PC-9 (cell line): ENCODE results near the gene ITPKC. TPM values are rescaled to one million over a fixed set of nuclear protein-coding genes. Genes with fewer than 3 reads are reported as not detected.

Experiments used
- BruUV-seq: library from RNA; stranded (reverse); fragments of 400-500 nt; replicated peaks from 2 replicates; lab custom pipeline; 2021; lab: Mats Ljungman, UMichigan
- CTCF ChIA-PET: fragments of 300-600 bp; sonication (Branson Sonifier 250); formaldehyde crosslinking; loops from one replicate; lab custom pipeline; 2022; ENCODE audit warnings: antibody characterized with exemption; lab: Charles Lee
- POLR2A ChIA-PET: fragments of 300-600 bp; sonication (Branson Sonifier 250); formaldehyde crosslinking; loops from one replicate; lab custom pipeline; 2022; ENCODE audit warnings: antibody characterized with exemption; ENCODE audit not compliant: unreplicated experiment; lab: Charles Lee
- DNase-seq, 2 experiments: peaks; one replicate each; pipeline versions ENCODE4 v3.0.0 to v3.0.0-alpha.2; 2015 to 2022; ENCODE audit warnings: mixed read lengths in 1 of 2
- H2AFZ ChIP-seq: fragments of 200-600 bp; sonication (generic); 2 replicates; pipeline ENCODE4 v1.8.1; 2017; ENCODE audit warnings: antibody characterized with exemption
- H3F3A ChIP-seq: fragments of 200-600 bp; sonication (generic); 2 replicates; pipeline ENCODE4 v1.8.1; 2017; ENCODE audit warnings: antibody characterized with exemption, mild to moderate bottlenecking, low read depth; ENCODE audit not compliant: insufficient read depth
- H3K27ac ChIP-seq: fragments of 200-600 bp; sonication (generic); 2 replicates; pipeline ENCODE4 v1.6.1; 2016; ENCODE audit warnings: mixed run types
- H3K27me3 ChIP-seq: fragments of 200-600 bp; sonication (generic); 2 replicates; pipeline ENCODE4 v1.6.1; 2016; ENCODE audit warnings: low read depth, mixed run types; ENCODE audit not compliant: insufficient read depth
- H3K36me3 ChIP-seq: fragments of 200-600 bp; sonication (generic); 2 replicates; pipeline ENCODE4 v1.6.1; 2016; ENCODE audit warnings: low read depth, mixed run types
- H3K4me1 ChIP-seq: fragments of 200-600 bp; sonication (generic); replicated peaks from 2 replicates; pipeline ENCODE4 v1.6.1; 2016; ENCODE audit warnings: mixed run types; ENCODE audit not compliant: insufficient read depth
- H3K4me2 ChIP-seq: fragments of 200-600 bp; sonication (generic); 2 replicates; pipeline ENCODE4 v1.6.1; 2017; ENCODE audit warnings: mixed run types
- H3K4me3 ChIP-seq: fragments of 200-600 bp; sonication (generic); 2 replicates; pipeline ENCODE4 v1.6.1; 2016; ENCODE audit warnings: mixed run types
- H3K79me2 ChIP-seq: fragments of 200-600 bp; sonication (generic); 2 replicates; pipeline ENCODE4 v1.6.1; 2017; ENCODE audit warnings: low read depth, mixed run types
- H3K9me2 ChIP-seq: fragments of 200-600 bp; sonication (generic); 2 replicates; pipeline ENCODE4 v1.8.1; 2017; ENCODE audit warnings: mild to moderate bottlenecking; ENCODE audit not compliant: insufficient read depth
- H3K9me3 ChIP-seq: fragments of 200-600 bp; sonication (generic); 2 replicates; pipeline ENCODE4 v1.8.1; 2016; ENCODE audit warnings: low read depth; ENCODE audit not compliant: insufficient read depth
- H4K20me1 ChIP-seq: fragments of 200-600 bp; sonication (generic); 2 replicates; pipeline ENCODE4 v1.8.1; 2017; ENCODE audit not compliant: insufficient read depth
- CTCF ChIP-seq: fragments of 200-600 bp; sonication (generic); conservative IDR thresholded peaks from 2 replicates; pipeline ENCODE4 v1.6.1; 2017; ENCODE audit warnings: mixed run types, antibody characterized with exemption, mild to moderate bottlenecking, moderate library complexity
- EZH2 ChIP-seq: fragments of 200-600 bp; sonication (generic); IDR thresholded peaks from 2 replicates; pipeline ENCODE4 v1.8.0; 2017; ENCODE audit warnings: antibody characterized with exemption, low read depth
- intact Hi-C: fragments of 100-400 bp; cut with micrococcal nuclease; formaldehyde crosslinking; loops from one replicate; pipeline ENCODE4 v1.10.0; 2022; ENCODE audit not compliant: unreplicated experiment
- total RNA-seq: library from RNA; stranded (reverse); gene quantifications from 2 replicates; pipeline ENCODE4 v1.2.3, GENCODE V29; 2021

ITPKC gene
- total RNA-seq, 1 experiment from 2014 or later, result 17.6 TPM

- no TSS peak for BruUV-seq
- TF ChIP-seq EZH2 (no peak), CTCF (no peak)
- H3F3A ChIP-seq, result peaks cover 29% of the 10 kb centered on the region
- peak; percentile 82 to 86 for DNase-seq
- no peaks in the 10 kb centered on the region for H3K27me3 ChIP-seq
- H3K27ac ChIP-seq, result peak overlapping the region; percentile 95
- no peaks in the 10 kb centered on the region for H3K9me2 ChIP-seq
- no peaks in the 10 kb centered on the region for H3K79me2 ChIP-seq
- ChIA-PET POLR2A (interaction anchor here (0.5 to 2.6 kb wide), 15 partner anchors 20 to 1341 kb away, joined by 3 to 22 read pairs (median 9); partner anchors contain the start of genes ACTMAP, BLVRB, COQ8B and EGLN2), CTCF (interaction anchor here (0.6 to 2.7 kb wide), 6 partner anchors 21 to 1702 kb away, joined by 3 to 19 read pairs (median 8); partner anchors contain the start of gene EGLN2)
- H3K9me3 ChIP-seq, result no peaks in the 10 kb centered on the region
- H3K4me3 ChIP-seq, result peak overlapping the region; percentile 64
- H4K20me1 ChIP-seq, result no peaks in the 10 kb centered on the region; the same call in 1 of the 2 replicates
- peak overlapping the region; percentile 91 for H3K4me2 ChIP-seq
- H2AFZ ChIP-seq, result peak overlapping the region; percentile 82
- intact Hi-C loops, result loop anchor here (1.0 to 2.0 kb wide), 2 partner anchors 26 to 61 kb away; partner anchors contain the start of genes ACTMAP, COQ8B and SNRPA
- peaks cover 13% of the 10 kb centered on the region for H3K4me1 ChIP-seq
- H3K36me3 ChIP-seq, result no peaks in the 10 kb centered on the region
These were observed 60.2 kb downstream of the ITPKC start for GRCh38 chr19:40776932-40777644.

GRCh38 chr19:40777645-40777936 lies 60.7 kb downstream of the ITPKC start:
- Histone ChIP-seq H3F3A (peaks cover 29% of the 10 kb centered on the region), H4K20me1 (no peaks in the 10 kb centered on the region; the same call in 1 of the 2 replicates), H3K27ac (peak overlapping the region; percentile 95), H3K9me3 (no peaks in the 10 kb centered on the region), H3K9me2 (no peaks in the 10 kb centered on the region), H3K4me1 (peaks cover 13% of the 10 kb centered on the region), H3K4me3 (peak overlapping the region; percentile 64), H3K4me2 (peak overlapping the region; percentile 91), H3K36me3 (no peaks in the 10 kb centered on the region), H2AFZ (peak overlapping the region; percentile 82), H3K27me3 (no peaks in the 10 kb centered on the region), H3K79me2 (no peaks in the 10 kb centered on the region)
- no peak for DNase-seq
- POLR2A ChIA-PET, result interaction anchor here (0.5 to 2.6 kb wide), 18 partner anchors 20 to 1342 kb away, joined by 3 to 33 read pairs (median 9); partner anchors contain the start of genes ACTMAP, BLVRB, COQ8B and EGLN2
- CTCF ChIA-PET, result interaction anchor here (0.6 to 2.7 kb wide), 5 partner anchors 21 to 1703 kb away, joined by 3 to 11 read pairs (median 3); partner anchors contain the start of gene EGLN2
- TF ChIP-seq CTCF, result no peak; the same call in 1 of the 2 replicates
- TSS peak; percentile 95 for BruUV-seq
- intact Hi-C loops, result loop anchor here (1.0 to 2.0 kb wide), 2 partner anchors 27 to 61 kb away; partner anchors contain the start of genes ACTMAP, COQ8B and SNRPA

DNA sequence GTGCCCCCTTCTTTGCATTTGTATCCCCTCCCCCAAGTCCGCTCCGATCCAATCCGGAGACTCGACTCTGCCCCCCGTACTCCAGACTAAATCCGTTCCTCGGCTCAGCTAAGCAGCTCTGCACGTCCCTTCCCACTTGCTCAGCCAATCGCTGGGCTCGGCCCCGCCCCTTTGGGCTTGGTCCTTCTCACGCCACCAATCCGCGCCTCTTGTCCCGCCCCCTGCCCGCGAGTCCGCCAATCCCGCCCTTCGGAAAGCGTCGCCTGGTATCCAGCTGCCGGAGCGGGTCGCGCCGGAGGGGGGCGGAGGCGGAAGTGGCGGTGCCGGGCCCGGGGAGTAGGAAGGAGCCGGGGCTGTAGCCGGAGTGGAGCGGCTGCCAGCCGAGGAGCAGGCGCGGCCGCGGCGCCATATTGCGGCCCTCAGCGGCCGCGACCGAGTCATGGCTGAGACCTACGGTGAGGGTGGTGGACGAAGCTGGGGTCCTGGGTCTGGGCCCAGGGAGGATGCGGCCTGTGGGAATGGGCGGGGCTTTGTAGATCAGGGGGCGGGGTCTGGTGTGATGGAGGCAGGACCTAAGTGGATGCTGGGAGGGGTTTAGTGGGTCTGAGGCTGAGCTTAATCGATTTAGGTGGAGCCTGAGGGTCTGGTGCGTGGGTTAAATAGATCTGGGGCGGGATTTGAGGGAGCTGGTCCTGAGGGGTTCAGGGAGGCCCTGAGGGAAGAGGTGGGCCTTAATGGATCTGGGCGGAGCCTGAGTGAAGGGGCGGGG lies 61.2 kb downstream of the ITPKC start, which contains the start of gene RAB4B:
Gene RAB4B (plus strand): TSS at position 311 of the 769 bp plus-strand sequence. CDS start 129 bp downstream, at position 440.
- ChIA-PET CTCF (interaction anchor here (0.6 to 2.7 kb wide), 5 partner anchors 20 to 477 kb away, joined by 3 to 11 read pairs (median 3); partner anchors contain the start of gene EGLN2), POLR2A (interaction anchor here (0.5 to 2.6 kb wide), 19 partner anchors 21 to 1342 kb away, joined by 3 to 33 read pairs (median 6); partner anchors contain the start of genes ACTMAP, BLVRB, COQ8B and CYP2S1)
- H3K27me3 ChIP-seq, result no peaks in the 10 kb centered on the region
- intact Hi-C loops, result loop anchor here (1.0 to 2.0 kb wide), 3 partner anchors 20 to 62 kb away; partner anchors contain the start of genes ACTMAP, COQ8B and SNRPA
- no TSS peak for BruUV-seq
- no peaks in the 10 kb centered on the region for H3K79me2 ChIP-seq
- no peaks in the 10 kb centered on the region; the same call in 1 of the 2 replicates for H4K20me1 ChIP-seq
- H3K9me3 ChIP-seq, result no peaks in the 10 kb centered on the region
- H3K36me3 ChIP-seq, result no peaks in the 10 kb centered on the region
- H3F3A ChIP-seq, result peaks cover 29% of the 10 kb centered on the region
- H3K4me1 ChIP-seq, result peaks cover 13% of the 10 kb centered on the region
- peak; percentile 97 to 100 for DNase-seq
- peak within 1 kb of the TSS; percentile 64 for H3K4me3 ChIP-seq
- H3K4me2 ChIP-seq, result peak within 1 kb of the TSS; percentile 91
- no peaks in the 10 kb centered on the region for H3K9me2 ChIP-seq
- peak within 1 kb of the TSS; percentile 82 for H2AFZ ChIP-seq
- peak within 1 kb of the TSS; percentile 95 for H3K27ac ChIP-seq
- TF ChIP-seq EZH2 (no peak), CTCF (no peak)
